Colonic mucosa (tissue), 4 donors: ENCODE results near the gene ENSA. TPM values are rescaled to one million over a fixed set of nuclear protein-coding genes. Genes with fewer than 3 reads are reported as not detected.
"Not testable (repeated sequence)": the region's sequence is repeated elsewhere in the genome, so short reads cannot be mapped to it uniquely, and the experiment has no call there.

Experiments
- DNase-seq: peaks from one replicate; pipeline ENCODE4 v3.0.0-alpha.2; 2020
- H3K27ac ChIP-seq: fragments of 200-600 bp; one replicate; pipeline ENCODE4 v1.8.0; 2021
- H3K27me3 ChIP-seq: fragments of 200-600 bp; one replicate; pipeline ENCODE4 v1.8.0; 2021
- H3K36me3 ChIP-seq: fragments of 200-600 bp; one replicate; pipeline ENCODE4 v1.8.0; 2021
- H3K4me1 ChIP-seq: fragments of 200-600 bp; one replicate; pipeline ENCODE4 v1.8.0; 2021; ENCODE audit warnings: mild to moderate bottlenecking
- H3K4me3 ChIP-seq: fragments of 200-600 bp; one replicate; pipeline ENCODE4 v1.8.0; 2021
- H3K9ac ChIP-seq, 2 donors: one replicate each; pipeline ENCODE4 v1.7.0; 2013; ENCODE audit warnings: control low read depth in 2 of 2, low read depth in 2 of 2, low read length in 2 of 2
- H3K9me3 ChIP-seq: fragments of 200-600 bp; one replicate; pipeline ENCODE4 v1.8.0; 2021
- intact Hi-C: fragments of 100-400 bp; cut with DNase I; formaldehyde crosslinking; loops from one replicate; pipeline ENCODE4 v1.14.1; 2022
- total RNA-seq, 2 donors: library from RNA; stranded (reverse); fragmentation: NEBNext Ultra II Directional in 1 of 2; extraction: Animal tissue kit (Norgen Biotek cat#: 25700) in 1 of 2; gene quantifications; one replicate each; pipeline ENCODE4 v1.2.1, GENCODE V29; 2021
- TF ChIP-seq, protein P1 (sequence below): fragments of 200-600 bp; IDR thresholded peaks from one replicate; pipeline ENCODE4 v1.8.0; 2022; ENCODE audit warnings: antibody characterized with exemption, mild to moderate bottlenecking
- donor health status: healthy.
- donor health status: DM: no; HTN: no; CAD: no.
- donor health status: DM: no; HTN: no; CAD: no.

The ENSA gene
- total RNA-seq, 2 donors from 2014 or later, result 199 to 227 TPM

DNA sequence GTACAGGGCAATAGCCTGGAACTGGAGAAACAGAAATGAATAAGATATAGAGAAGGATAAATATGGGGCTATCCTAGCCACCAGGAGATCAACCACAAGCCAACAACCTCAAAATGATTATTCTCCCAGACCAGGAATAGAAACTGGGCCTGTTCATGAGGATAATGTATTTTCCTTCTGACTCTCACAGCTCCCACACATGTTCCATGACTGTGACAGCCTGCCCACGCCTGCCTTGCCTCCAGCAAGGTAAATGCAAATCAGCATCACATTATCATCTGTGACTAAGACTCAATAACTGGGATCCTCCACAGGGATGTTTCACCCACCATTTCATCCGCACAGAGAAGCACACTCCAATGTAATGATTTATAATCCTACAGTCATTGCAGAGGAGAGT is 3.3 kb downstream of the ENSA start:
- no peaks in the 10 kb centered on the region for H3K27me3 ChIP-seq
- H3K36me3 ChIP-seq, result peaks cover 3% of the 10 kb centered on the region
- H3K4me3 ChIP-seq, result no peak overlapping the region
- H3K9ac ChIP-seq, result no peak overlapping the region
- no peak overlapping the region for H3K27ac ChIP-seq
- H3K4me1 ChIP-seq, result no peaks in the 10 kb centered on the region
- intact Hi-C loops, result loop anchor here (10.0 kb wide), 1 partner anchor 161 kb away; no protein-coding TSS in a partner anchor
- TF ChIP-seq, protein P1, sequence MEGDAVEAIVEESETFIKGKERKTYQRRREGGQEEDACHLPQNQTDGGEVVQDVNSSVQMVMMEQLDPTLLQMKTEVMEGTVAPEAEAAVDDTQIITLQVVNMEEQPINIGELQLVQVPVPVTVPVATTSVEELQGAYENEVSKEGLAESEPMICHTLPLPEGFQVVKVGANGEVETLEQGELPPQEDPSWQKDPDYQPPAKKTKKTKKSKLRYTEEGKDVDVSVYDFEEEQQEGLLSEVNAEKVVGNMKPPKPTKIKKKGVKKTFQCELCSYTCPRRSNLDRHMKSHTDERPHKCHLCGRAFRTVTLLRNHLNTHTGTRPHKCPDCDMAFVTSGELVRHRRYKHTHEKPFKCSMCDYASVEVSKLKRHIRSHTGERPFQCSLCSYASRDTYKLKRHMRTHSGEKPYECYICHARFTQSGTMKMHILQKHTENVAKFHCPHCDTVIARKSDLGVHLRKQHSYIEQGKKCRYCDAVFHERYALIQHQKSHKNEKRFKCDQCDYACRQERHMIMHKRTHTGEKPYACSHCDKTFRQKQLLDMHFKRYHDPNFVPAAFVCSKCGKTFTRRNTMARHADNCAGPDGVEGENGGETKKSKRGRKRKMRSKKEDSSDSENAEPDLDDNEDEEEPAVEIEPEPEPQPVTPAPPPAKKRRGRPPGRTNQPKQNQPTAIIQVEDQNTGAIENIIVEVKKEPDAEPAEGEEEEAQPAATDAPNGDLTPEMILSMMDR, result no peak
- no peak for DNase-seq
- no peaks in the 10 kb centered on the region for H3K9me3 ChIP-seq

GRCh38 chr1:150624546-150624945 is 4.9 kb downstream of the ENSA start:
- H3K27me3 ChIP-seq, H3K9ac ChIP-seq, H3K4me1 ChIP-seq, H3K4me3 ChIP-seq, H3K27ac ChIP-seq, DNase-seq, H3K36me3 ChIP-seq, H3K9me3 ChIP-seq: not testable (repeated sequence)
- intact Hi-C loops, result loop anchor here (5.0 to 10.0 kb wide), 2 partner anchors 47 to 160 kb away; partner anchors contain the start of gene MCL1

- H3K36me3 ChIP-seq, DNase-seq, H3K4me3 ChIP-seq, H3K27ac ChIP-seq, H3K9me3 ChIP-seq, H3K9ac ChIP-seq, H3K27me3 ChIP-seq: not testable (repeated sequence)
- intact Hi-C loops, result loop anchor here (5.0 to 10.0 kb wide), 2 partner anchors 47 to 159 kb away; partner anchors contain the start of gene MCL1
- H3K4me1 ChIP-seq, result peaks cover 12% of the 10 kb centered on the region
These were observed 5.3 kb downstream of the ENSA start for GRCh38 chr1:150624134-150624533.

DNA sequence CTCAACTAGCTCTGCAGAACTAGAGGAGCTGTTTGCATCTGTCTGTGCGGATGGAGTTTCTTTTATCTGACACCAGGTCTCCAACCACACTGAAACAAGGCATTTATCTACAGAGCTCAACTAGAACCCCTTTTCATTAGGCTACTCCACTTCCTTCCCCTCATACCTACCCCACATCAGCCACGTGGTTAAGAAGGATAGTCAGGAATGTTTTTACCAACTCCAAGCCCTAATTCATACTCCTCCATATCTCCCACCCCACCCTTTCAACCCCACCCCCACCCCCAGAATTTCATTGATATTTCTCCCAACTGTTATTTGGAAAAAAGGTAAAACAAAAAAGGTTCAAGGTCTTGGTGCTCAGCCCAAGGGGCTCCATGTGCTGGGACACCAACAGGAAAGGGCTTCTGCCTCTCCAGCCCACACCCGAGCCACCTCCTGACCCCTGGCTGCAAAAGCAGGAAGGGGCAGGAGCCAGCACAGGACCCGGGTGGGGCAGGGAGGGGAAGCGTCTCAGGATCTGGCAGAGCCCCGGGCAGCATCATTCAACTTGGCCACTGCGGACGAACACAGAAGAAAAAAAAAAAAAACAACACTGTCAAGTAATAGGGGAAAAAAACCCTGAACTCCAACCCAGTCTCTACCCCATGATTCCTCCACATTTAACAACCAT is 7.0 kb downstream of the ENSA start:
- H3K27ac ChIP-seq, result peak overlapping the region; percentile 48
- TF ChIP-seq, protein P1, result no peak
- no peaks in the 10 kb centered on the region for H3K9me3 ChIP-seq
- no peak overlapping the region for H3K9ac ChIP-seq
- H3K27me3 ChIP-seq, result no peaks in the 10 kb centered on the region
- H3K36me3 ChIP-seq, result peaks cover 3% of the 10 kb centered on the region
- intact Hi-C loops, result loop anchor here (5.0 to 10.0 kb wide), 2 partner anchors 45 to 158 kb away; partner anchors contain the start of gene MCL1
- peaks cover 12% of the 10 kb centered on the region for H3K4me1 ChIP-seq
- no peak for DNase-seq
- no peak overlapping the region for H3K4me3 ChIP-seq

GRCh38 chr1:150621497-150622302 is 7.7 kb downstream of the ENSA start:
- intact Hi-C loops, result loop anchor here (2.0 to 10.0 kb wide), 3 partner anchors 44 to 157 kb away; partner anchors contain the start of gene MCL1

GRCh38 chr1:150620919-150621318 is 8.5 kb downstream of the ENSA start:
- TF ChIP-seq, protein P1, result no peak
- H3K36me3 ChIP-seq, result peaks cover 3% of the 10 kb centered on the region
- intact Hi-C loops, result loop anchor here (2.0 to 10.0 kb wide), 3 partner anchors 44 to 156 kb away; partner anchors contain the start of gene MCL1
- peak overlapping the region; percentile 7 for H3K27ac ChIP-seq
- peaks cover 15% of the 10 kb centered on the region for H3K4me1 ChIP-seq
- H3K27me3 ChIP-seq, result no peaks in the 10 kb centered on the region
- no peak overlapping the region for H3K9ac ChIP-seq
- DNase-seq, result no peak
- no peaks in the 10 kb centered on the region for H3K9me3 ChIP-seq
- no peak overlapping the region for H3K4me3 ChIP-seq

More at GRCh38 chr1:150621497-150622302, 7.7 kb downstream of the ENSA start:
- peaks cover 3% of the 10 kb centered on the region for H3K36me3 ChIP-seq
- no peak overlapping the region for H3K9ac ChIP-seq
- H3K4me1 ChIP-seq, result peaks cover 12% of the 10 kb centered on the region
- TF ChIP-seq, protein P1, result peak; percentile 57
- peak; percentile 63 for DNase-seq
- H3K4me3 ChIP-seq, result no peak overlapping the region
- no peaks in the 10 kb centered on the region for H3K9me3 ChIP-seq
- H3K27ac ChIP-seq, result peak overlapping the region; percentile 48
- no peaks in the 10 kb centered on the region for H3K27me3 ChIP-seq
